PC-9 (cell line): ENCODE measurements around the gene TEAD2. TPM values are rescaled to one million over a fixed set of nuclear protein-coding genes. Genes with fewer than 3 reads are reported as not detected.

Experiments used
- BruUV-seq: library from RNA; stranded (reverse); fragments of 400-500 nt; replicated peaks from 2 replicates; lab custom pipeline; 2021; lab: Mats Ljungman, UMichigan
- CTCF ChIA-PET: fragments of 300-600 bp; sonication (Branson Sonifier 250); formaldehyde crosslinking; loops from one replicate; lab custom pipeline; 2022; ENCODE audit warnings: antibody characterized with exemption; lab: Charles Lee
- POLR2A ChIA-PET: fragments of 300-600 bp; sonication (Branson Sonifier 250); formaldehyde crosslinking; loops from one replicate; lab custom pipeline; 2022; ENCODE audit warnings: antibody characterized with exemption; ENCODE audit not compliant: unreplicated experiment; lab: Charles Lee
- DNase-seq, 2 experiments: peaks; one replicate each; pipeline versions ENCODE4 v3.0.0 to v3.0.0-alpha.2; 2015 to 2022; ENCODE audit warnings: mixed read lengths in 1 of 2
- H2AFZ ChIP-seq: fragments of 200-600 bp; sonication (generic); 2 replicates; pipeline ENCODE4 v1.8.1; 2017; ENCODE audit warnings: antibody characterized with exemption
- H3F3A ChIP-seq: fragments of 200-600 bp; sonication (generic); 2 replicates; pipeline ENCODE4 v1.8.1; 2017; ENCODE audit warnings: antibody characterized with exemption, mild to moderate bottlenecking, low read depth; ENCODE audit not compliant: insufficient read depth
- H3K27ac ChIP-seq: fragments of 200-600 bp; sonication (generic); 2 replicates; pipeline ENCODE4 v1.6.1; 2016; ENCODE audit warnings: mixed run types
- H3K27me3 ChIP-seq: fragments of 200-600 bp; sonication (generic); 2 replicates; pipeline ENCODE4 v1.6.1; 2016; ENCODE audit warnings: low read depth, mixed run types; ENCODE audit not compliant: insufficient read depth
- H3K36me3 ChIP-seq: fragments of 200-600 bp; sonication (generic); 2 replicates; pipeline ENCODE4 v1.6.1; 2016; ENCODE audit warnings: low read depth, mixed run types
- H3K4me1 ChIP-seq: fragments of 200-600 bp; sonication (generic); replicated peaks from 2 replicates; pipeline ENCODE4 v1.6.1; 2016; ENCODE audit warnings: mixed run types; ENCODE audit not compliant: insufficient read depth
- H3K4me2 ChIP-seq: fragments of 200-600 bp; sonication (generic); 2 replicates; pipeline ENCODE4 v1.6.1; 2017; ENCODE audit warnings: mixed run types
- H3K4me3 ChIP-seq: fragments of 200-600 bp; sonication (generic); 2 replicates; pipeline ENCODE4 v1.6.1; 2016; ENCODE audit warnings: mixed run types
- H3K79me2 ChIP-seq: fragments of 200-600 bp; sonication (generic); 2 replicates; pipeline ENCODE4 v1.6.1; 2017; ENCODE audit warnings: low read depth, mixed run types
- H3K9me2 ChIP-seq: fragments of 200-600 bp; sonication (generic); 2 replicates; pipeline ENCODE4 v1.8.1; 2017; ENCODE audit warnings: mild to moderate bottlenecking; ENCODE audit not compliant: insufficient read depth
- H3K9me3 ChIP-seq: fragments of 200-600 bp; sonication (generic); 2 replicates; pipeline ENCODE4 v1.8.1; 2016; ENCODE audit warnings: low read depth; ENCODE audit not compliant: insufficient read depth
- H4K20me1 ChIP-seq: fragments of 200-600 bp; sonication (generic); 2 replicates; pipeline ENCODE4 v1.8.1; 2017; ENCODE audit not compliant: insufficient read depth
- CTCF ChIP-seq: fragments of 200-600 bp; sonication (generic); conservative IDR thresholded peaks from 2 replicates; pipeline ENCODE4 v1.6.1; 2017; ENCODE audit warnings: mixed run types, antibody characterized with exemption, mild to moderate bottlenecking, moderate library complexity
- EZH2 ChIP-seq: fragments of 200-600 bp; sonication (generic); IDR thresholded peaks from 2 replicates; pipeline ENCODE4 v1.8.0; 2017; ENCODE audit warnings: antibody characterized with exemption, low read depth
- intact Hi-C: fragments of 100-400 bp; cut with micrococcal nuclease; formaldehyde crosslinking; loops from one replicate; pipeline ENCODE4 v1.10.0; 2022; ENCODE audit not compliant: unreplicated experiment
- total RNA-seq: library from RNA; stranded (reverse); gene quantifications from 2 replicates; pipeline ENCODE4 v1.2.3, GENCODE V29; 2021

The TEAD2 gene
- total RNA-seq, 1 experiment from 2014 or later = 55.6 TPM

DNA sequence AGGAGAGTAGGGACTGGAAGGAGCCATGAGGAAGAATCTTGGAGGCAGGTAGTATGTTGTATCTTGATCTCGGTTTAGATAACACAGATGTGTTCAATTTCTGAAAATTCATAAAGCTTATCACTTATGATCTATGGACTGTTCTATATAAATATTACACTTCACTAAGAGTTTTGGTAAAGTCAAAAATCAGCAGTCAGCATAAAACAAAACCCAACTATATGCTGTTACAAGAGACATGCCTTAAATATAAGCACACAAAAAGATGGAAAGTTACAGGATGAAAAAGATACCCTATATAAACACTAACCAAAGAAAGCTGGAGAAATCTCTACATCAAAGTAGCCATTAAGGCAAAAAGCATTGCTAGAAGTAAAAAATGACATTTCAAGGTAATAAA, 21.4 kb upstream of the TEAD2 start:
- Histone ChIP-seq H3F3A (peaks cover 4% of the 10 kb centered on the region; the same call in 1 of the 2 replicates), H4K20me1 (no peaks in the 10 kb centered on the region), H3K4me1 (no peaks in the 10 kb centered on the region), H3K4me3 (no peak overlapping the region), H3K79me2 (no peaks in the 10 kb centered on the region), H2AFZ (no peak overlapping the region), H3K4me2 (no peak overlapping the region), H3K27me3 (peaks cover 6% of the 10 kb centered on the region; the same call in 1 of the 2 replicates), H3K36me3 (no peaks in the 10 kb centered on the region), H3K9me3 (peaks cover 7% of the 10 kb centered on the region; the same call in 1 of the 2 replicates), H3K27ac (no peak overlapping the region), H3K9me2 (no peaks in the 10 kb centered on the region)
- ChIA-PET POLR2A (interaction anchor here (0.6 kb wide), 1 partner anchor 59 kb away, joined by 4 read pairs; no protein-coding TSS in a partner anchor), CTCF (interaction anchor here (0.6 kb wide), 1 partner anchor 58 kb away, joined by 4 read pairs; no protein-coding TSS in a partner anchor)
- no peak for DNase-seq
- TF ChIP-seq EZH2 (no peak), CTCF (no peak)
- intact Hi-C loops = no loop called here
- BruUV-seq = no TSS peak

GRCh38 chr19:49382639-49383038, 20.4 kb upstream of the TEAD2 start:
- Histone ChIP-seq H3K27ac (no peak overlapping the region), H3K36me3 (no peaks in the 10 kb centered on the region), H3F3A (peaks cover 4% of the 10 kb centered on the region; the same call in 1 of the 2 replicates), H3K4me1 (no peaks in the 10 kb centered on the region), H3K27me3 (peaks cover 6% of the 10 kb centered on the region; the same call in 1 of the 2 replicates), H3K9me3 (peaks cover 7% of the 10 kb centered on the region; the same call in 1 of the 2 replicates), H3K4me2 (no peak overlapping the region), H3K4me3 (no peak overlapping the region), H4K20me1 (no peaks in the 10 kb centered on the region), H3K79me2 (no peaks in the 10 kb centered on the region), H2AFZ (no peak overlapping the region), H3K9me2 (no peaks in the 10 kb centered on the region)
- POLR2A ChIA-PET = no interaction called here
- CTCF ChIA-PET = no interaction called here
- no TSS peak for BruUV-seq
- intact Hi-C loops = no loop called here
- no peak for TF ChIP-seq EZH2
- no peak for TF ChIP-seq CTCF
- DNase-seq = no peak

GRCh38 chr19:49380391-49380790, 18.2 kb upstream of the TEAD2 start:
- intact Hi-C loops = no loop called here
- no TSS peak for BruUV-seq
- Histone ChIP-seq H3K9me3 (peaks cover 7% of the 10 kb centered on the region; the same call in 1 of the 2 replicates), H3K4me3 (no peak overlapping the region), H4K20me1 (no peaks in the 10 kb centered on the region), H3K27ac (no peak overlapping the region), H3K4me1 (no peaks in the 10 kb centered on the region), H2AFZ (no peak overlapping the region), H3K9me2 (no peaks in the 10 kb centered on the region), H3F3A (peaks cover 4% of the 10 kb centered on the region; the same call in 1 of the 2 replicates), H3K27me3 (peaks cover 12% of the 10 kb centered on the region; the same call in 1 of the 2 replicates), H3K36me3 (no peaks in the 10 kb centered on the region), H3K79me2 (no peaks in the 10 kb centered on the region), H3K4me2 (no peak overlapping the region)
- POLR2A ChIA-PET = no interaction called here
- CTCF ChIA-PET = no interaction called here
- DNase-seq = no peak
- TF ChIP-seq EZH2 (no peak), CTCF (no peak)
